GM23248 (cell line): ENCODE measurements around the gene PLXDC2. TPM values are rescaled to one million over a fixed set of nuclear protein-coding genes. Genes with fewer than 3 reads are reported as not detected.

Experiments
- DNase-seq: peaks from one replicate; pipeline ENCODE4 v3.0.0-alpha.2; 2015
- H2AFZ ChIP-seq: fragments of 200-600 bp; sonication (generic); 2 replicates; pipeline ENCODE4 v1.6.1; 2016; ENCODE audit warnings: antibody characterized with exemption
- H3F3A ChIP-seq: fragments of 200-600 bp; sonication (generic); 2 replicates; pipeline ENCODE4 v1.6.1; 2016; ENCODE audit warnings: mild to moderate bottlenecking, antibody characterized with exemption, mixed run types; ENCODE audit not compliant: insufficient read depth
- H3K27ac ChIP-seq: fragments of 200-600 bp; sonication (generic); 2 replicates; pipeline ENCODE4 v1.5.1; 2016; ENCODE audit warnings: mild to moderate bottlenecking
- H3K27me3 ChIP-seq: fragments of 200-600 bp; sonication (generic); replicated peaks from 2 replicates; pipeline ENCODE4 v1.6.1; 2016; ENCODE audit warnings: mild to moderate bottlenecking; ENCODE audit not compliant: insufficient read depth
- H3K36me3 ChIP-seq: fragments of 200-600 bp; sonication (generic); 2 replicates; pipeline ENCODE4 v1.6.1; 2016; ENCODE audit warnings: low read depth, mild to moderate bottlenecking
- H3K4me1 ChIP-seq: fragments of 200-600 bp; sonication (generic); 2 replicates; pipeline ENCODE4 v1.6.1; 2016; ENCODE audit warnings: mild to moderate bottlenecking; ENCODE audit not compliant: insufficient read depth
- H3K4me2 ChIP-seq: fragments of 200-600 bp; sonication (generic); one replicate; pipeline ENCODE4 v1.6.1; 2016; ENCODE audit warnings: mild to moderate bottlenecking; ENCODE audit not compliant: unreplicated experiment
- H3K4me3 ChIP-seq: fragments of 200-600 bp; sonication (generic); 2 replicates; pipeline ENCODE4 v1.5.1; 2016; ENCODE audit warnings: mild to moderate bottlenecking
- H3K79me2 ChIP-seq: fragments of 200-600 bp; sonication (generic); 2 replicates; pipeline ENCODE4 v1.6.1; 2016; ENCODE audit warnings: mild to moderate bottlenecking; ENCODE audit not compliant: insufficient read depth
- H3K9ac ChIP-seq: fragments of 200-600 bp; sonication (generic); 2 replicates; pipeline ENCODE4 v1.6.1; 2016; ENCODE audit warnings: mild to moderate bottlenecking
- H3K9me2 ChIP-seq: fragments of 200-600 bp; sonication (generic); 2 replicates; pipeline ENCODE4 v1.6.1; 2016; ENCODE audit warnings: mixed run types, mild to moderate bottlenecking, moderate library complexity; ENCODE audit not compliant: insufficient read depth
- H3K9me3 ChIP-seq: fragments of 200-600 bp; sonication (generic); one replicate; pipeline ENCODE4 v1.6.1; 2017; ENCODE audit warnings: low read depth
- H4K20me1 ChIP-seq: fragments of 200-600 bp; sonication (generic); 2 replicates; pipeline ENCODE4 v1.6.0; 2016; ENCODE audit not compliant: insufficient read depth
- EZH2 ChIP-seq: fragments of 200-600 bp; sonication (generic); IDR thresholded peaks from 2 replicates; pipeline ENCODE4 v1.6.1; 2018; ENCODE audit warnings: antibody characterized with exemption, mild to moderate bottlenecking; ENCODE audit not compliant: insufficient read depth, poor library complexity, severe bottlenecking
- EZH2phosphoT487 ChIP-seq: fragments of 200-600 bp; sonication (generic); IDR thresholded peaks from 2 replicates; pipeline ENCODE4 v1.6.1; 2018; ENCODE audit warnings: antibody characterized with exemption, moderate library complexity, mild to moderate bottlenecking, low read depth; ENCODE audit not compliant: insufficient read depth
- WGBS, 2 experiments: methylation state at CpG; one replicate each; pipeline ENCODE4 v1.1.6; 2015 to 2017; ENCODE audit warnings: low lambda C conversion rate in 2 of 2, low coverage in 1 of 2; ENCODE audit errors: missing lambda C conversion rate in 2 of 2; 5-methylcytosine and 5-hydroxymethylcytosine counted together
- in situ Hi-C: fragments of 300-500 bp; cut with MboI; formaldehyde crosslinking; loops from 2 replicates; pipeline ENCODE4 v1.15.0; 2020
- polyA plus RNA-seq: library from polyadenylated mRNA; unstranded; fragments of >200 nt; fragmentation: Nextera tagmentation; extraction: Ambion mirVana; gene quantifications from 2 replicates; pipeline ENCODE4 v1.2.1, GENCODE V29; 2016
- total RNA-seq: library from RNA; depleted of rRNA; stranded (reverse); fragments of >200 nt; shearing (Covaris generic); gene quantifications from 2 replicates; pipeline ENCODE4 v1.2.3, GENCODE V29; 2014

PLXDC2 gene
- total and polyA plus RNA-seq, 2 experiments from 2014 or later = 0.81 to 2.3 TPM

DNA sequence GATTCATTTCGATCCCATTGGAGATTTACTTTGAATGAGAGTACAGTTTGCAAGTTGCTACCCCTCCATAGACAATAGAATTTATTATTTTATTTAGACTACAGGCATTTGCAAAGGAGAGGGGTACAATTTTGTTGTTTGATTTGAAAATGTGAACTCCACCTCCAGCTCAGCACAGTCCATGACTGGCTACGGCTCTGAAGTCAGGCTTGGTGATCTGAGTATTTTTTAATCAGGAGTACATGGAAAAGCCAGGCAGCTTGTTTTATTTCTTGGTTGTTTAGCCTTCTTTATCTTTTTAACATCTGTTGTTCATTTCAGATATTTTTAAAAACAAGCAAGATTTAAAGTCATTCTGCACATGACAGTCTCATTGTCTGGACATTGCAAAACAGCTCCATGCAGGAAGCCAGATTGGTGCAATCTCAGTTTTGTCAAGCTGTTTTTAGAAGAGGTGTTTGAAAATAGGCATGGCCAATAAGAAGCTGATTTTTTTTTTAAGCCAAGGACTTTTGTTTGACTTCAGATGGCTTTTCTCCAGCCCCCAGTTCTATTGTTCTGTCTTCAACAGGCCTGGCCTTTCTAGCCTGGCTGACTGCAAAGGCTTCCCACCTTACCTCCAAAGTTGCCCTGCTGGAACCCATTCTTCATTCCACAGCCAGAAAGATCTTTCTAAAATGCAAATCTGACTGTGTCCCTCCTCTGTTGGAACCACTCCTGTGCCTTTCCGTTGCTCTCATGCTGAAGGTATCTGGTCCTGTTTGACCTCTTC lies 12.2 kb downstream of the PLXDC2 start:
- Histone ChIP-seq H2AFZ (no peak overlapping the region), H4K20me1 (no peaks in the 10 kb centered on the region), H3K27me3 (0 out of 2 replicates have a peak, but pooled peaks cover 10% of the 10 kb centered on the region), H3K4me1 (no peaks in the 10 kb centered on the region), H3K4me3 (no peak overlapping the region), H3K9me3 (no peaks in the 10 kb centered on the region), H3K9ac (no peak overlapping the region), H3K36me3 (no peaks in the 10 kb centered on the region), H3K4me2 (no peak overlapping the region), H3K27ac (no peak overlapping the region), H3F3A (no peaks in the 10 kb centered on the region), H3K9me2 (no peaks in the 10 kb centered on the region), H3K79me2 (no peaks in the 10 kb centered on the region)
- no peak for DNase-seq
- in situ Hi-C loops = no loop called here
- WGBS, 2 experiments = 5 to 10% methylated on average over 3 of the region's 3 CpGs
- TF ChIP-seq EZH2phosphoT487 = no peak

- 52 to 56% methylated on average over 9 of the region's 9 CpGs for whole genome bisulfite sequencing, 2 experiments
- Histone ChIP-seq H3K4me2 (no peak overlapping the region), H3K27me3 (0 out of 2 replicates have a peak, but pooled peaks cover 10% of the 10 kb centered on the region), H3K9ac (no peak overlapping the region), H3K4me3 (no peak overlapping the region), H3K36me3 (no peaks in the 10 kb centered on the region), H3K9me3 (no peaks in the 10 kb centered on the region), H3K79me2 (no peaks in the 10 kb centered on the region), H2AFZ (no peak overlapping the region), H4K20me1 (no peaks in the 10 kb centered on the region), H3F3A (no peaks in the 10 kb centered on the region), H3K9me2 (no peaks in the 10 kb centered on the region), H3K4me1 (no peaks in the 10 kb centered on the region), H3K27ac (no peak overlapping the region)
- no peak for TF ChIP-seq EZH2
- no peak for TF ChIP-seq EZH2phosphoT487
- in situ Hi-C loops = no loop called here
- no peak for DNase-seq
Measured at GRCh38 chr10:19832699-19833098, 16.5 kb downstream of the PLXDC2 start.

DNA sequence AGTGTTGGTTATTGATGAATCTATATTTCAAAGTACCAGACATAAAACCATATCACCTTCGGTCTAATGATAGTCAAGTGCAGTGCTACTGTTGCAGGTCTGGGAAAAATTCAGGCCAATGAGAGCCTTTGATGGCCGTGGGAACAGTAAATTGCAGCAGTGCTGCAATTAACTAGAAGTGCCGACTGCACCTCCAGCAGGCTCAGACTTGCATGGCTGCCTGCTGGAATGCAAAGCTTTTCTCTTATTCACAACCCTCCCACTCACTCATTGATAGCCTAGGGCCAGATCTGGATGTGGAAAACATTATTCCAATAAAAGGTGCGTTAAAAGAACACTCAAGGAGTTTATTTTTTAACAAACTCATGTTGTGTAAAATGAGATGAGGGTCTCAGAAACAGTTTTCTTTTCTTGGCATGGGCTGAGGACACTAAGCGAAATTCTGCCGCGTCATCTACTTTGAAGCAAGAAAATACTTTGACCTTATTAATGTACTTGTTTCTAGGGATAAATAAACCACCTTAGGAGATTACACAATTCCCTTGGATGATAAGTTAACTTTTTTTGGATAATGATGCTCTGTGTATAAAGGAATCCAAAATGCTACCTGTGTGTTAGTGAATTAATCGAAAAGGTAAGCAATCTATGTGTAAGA lies 17.1 kb downstream of the PLXDC2 start:
- H4K20me1 ChIP-seq = no peaks in the 10 kb centered on the region
- no peak overlapping the region for H3K4me2 ChIP-seq
- H3K4me1 ChIP-seq = no peaks in the 10 kb centered on the region
- H3K4me3 ChIP-seq = no peak overlapping the region
- no peak overlapping the region for H3K9ac ChIP-seq
- H3K79me2 ChIP-seq = no peaks in the 10 kb centered on the region
- H3K9me2 ChIP-seq = no peaks in the 10 kb centered on the region
- DNase-seq = no peak
- H3F3A ChIP-seq = no peaks in the 10 kb centered on the region
- no peak overlapping the region for H3K27ac ChIP-seq
- in situ Hi-C loops = no loop called here
- no peak overlapping the region for H2AFZ ChIP-seq
- 74 to 75% methylated on average over 8 of the region's 8 CpGs for whole genome bisulfite sequencing, 2 experiments
- H3K9me3 ChIP-seq = no peaks in the 10 kb centered on the region
- TF ChIP-seq EZH2phosphoT487 (no peak), EZH2 (no peak)
- 0 out of 2 replicates have a peak, but pooled peaks cover 5% of the 10 kb centered on the region for H3K27me3 ChIP-seq
- H3K36me3 ChIP-seq = no peaks in the 10 kb centered on the region

GRCh38 chr10:19835952-19836351 lies 19.7 kb downstream of the PLXDC2 start:
- H3K4me2 ChIP-seq = no peak overlapping the region
- TF ChIP-seq EZH2 (no peak), EZH2phosphoT487 (no peak)
- H3K36me3 ChIP-seq = no peaks in the 10 kb centered on the region
- no peak overlapping the region for H2AFZ ChIP-seq
- no peak for DNase-seq
- no peaks in the 10 kb centered on the region for H4K20me1 ChIP-seq
- H3K4me3 ChIP-seq = no peak overlapping the region
- H3K27me3 ChIP-seq = no peaks in the 10 kb centered on the region
- H3K79me2 ChIP-seq = no peaks in the 10 kb centered on the region
- H3K9me2 ChIP-seq = no peaks in the 10 kb centered on the region
- H3K4me1 ChIP-seq = no peaks in the 10 kb centered on the region
- in situ Hi-C loops = no loop called here
- no peak overlapping the region for H3K9ac ChIP-seq
- H3K27ac ChIP-seq = no peak overlapping the region
- no peaks in the 10 kb centered on the region for H3F3A ChIP-seq
- H3K9me3 ChIP-seq = no peaks in the 10 kb centered on the region
- WGBS, 2 experiments = 26 to 38% methylated on average over 2 of the region's 2 CpGs
